Natural killer cell (primary cell): ENCODE data around the gene GRAMD4. TPM values are rescaled to one million over a fixed set of nuclear protein-coding genes. Genes with fewer than 3 reads are reported as not detected.

Source experiments
- ATAC-seq, 3 donors: fragments of 150-1000 bp in 2 of 3; fragments of 200-7000 bp in 1 of 3; cut with Tn5 transposase; 1 replicate in 1 of 3; 2 replicates in 2 of 3; pipeline ENCODE4 v1.10.0; 2021; ENCODE audit warnings: mild to moderate bottlenecking in 2 of 3, moderate library complexity in 2 of 3
- DNase-seq, 2 donors: peaks; one replicate each; pipeline versions ENCODE4 v3.0.0 to v3.0.0-alpha.2; 2013 to 2021; ENCODE audit warnings: mixed read lengths in 1 of 2
- H3K27ac ChIP-seq: one replicate; pipeline ENCODE4 v1.5.1; 2013; ENCODE audit warnings: mild to moderate bottlenecking, low read length
- H3K27me3 ChIP-seq: one replicate; pipeline ENCODE4 v1.6.1; 2013; ENCODE audit warnings: low read length; ENCODE audit not compliant: control insufficient read depth, insufficient read depth
- H3K36me3 ChIP-seq: one replicate; pipeline ENCODE4 v1.6.1; 2013; ENCODE audit warnings: low read length; ENCODE audit not compliant: control insufficient read depth, insufficient read depth
- H3K4me1 ChIP-seq: one replicate; pipeline ENCODE4 v1.6.1; 2013; ENCODE audit warnings: low read length; ENCODE audit not compliant: control insufficient read depth, insufficient read depth
- H3K4me3 ChIP-seq: one replicate; pipeline ENCODE4 v1.5.1; 2013; ENCODE audit warnings: low read length
- H3K9me3 ChIP-seq: one replicate; pipeline ENCODE4 v1.6.1; 2013; ENCODE audit warnings: low read length; ENCODE audit not compliant: control insufficient read depth, insufficient read depth
- H3K27ac Mint-ChIP-seq, 2 donors: one replicate each; pipeline ENCODE4 v1.8.0; 2022; ENCODE audit warnings: mild to moderate bottlenecking in 2 of 2, mixed read lengths in 2 of 2, moderate library complexity in 1 of 2
- H3K27me3 Mint-ChIP-seq, 2 donors: one replicate each; pipeline ENCODE4 v1.8.0; 2022; ENCODE audit warnings: low read depth in 2 of 2, mixed read lengths in 2 of 2
- H3K36me3 Mint-ChIP-seq: one replicate; pipeline ENCODE4 v1.8.0; 2022; ENCODE audit warnings: mixed read lengths
- H3K4me1 Mint-ChIP-seq, 2 donors: one replicate each; pipeline ENCODE4 v1.8.0; 2022; ENCODE audit warnings: mixed read lengths in 2 of 2
- H3K4me3 Mint-ChIP-seq: one replicate; pipeline ENCODE4 v1.8.0; 2022; ENCODE audit warnings: mild to moderate bottlenecking, moderate library complexity, mixed read lengths
- H3K9me3 Mint-ChIP-seq, 2 donors: one replicate each; pipeline ENCODE4 v1.8.0; 2022; ENCODE audit warnings: mixed read lengths in 2 of 2
- WGBS: methylation state at CpG from one replicate; pipeline ENCODE4 v1.1.7; 2013; ENCODE audit warnings: missing lambda C conversion rate; ENCODE audit not compliant: insufficient coverage; 5-methylcytosine and 5-hydroxymethylcytosine counted together
- intact Hi-C: fragments of 100-400 bp; cut with micrococcal nuclease; formaldehyde crosslinking; loops from one replicate; pipeline ENCODE4 v1.14.2; 2022
- total RNA-seq, 4 donors: library from RNA; stranded (reverse); fragments of 120-200 nt in 1 of 4; gene quantifications; one replicate each; pipeline versions ENCODE4 v1.2.3 to v1.2.4, GENCODE V29; 2013 to 2022
- TF ChIP-seq, protein P1 (sequence below): fragments of 200-600 bp; IDR thresholded peaks from one replicate; pipeline ENCODE4 v1.8.0; 2022; ENCODE audit warnings: antibody characterized with exemption

Gene GRAMD4
- total RNA-seq, 3 donors from 2014 or later (not counting 1 experiment from before 2014, with no cell fraction given): 30.0 to 78.5 (median 41.6) TPM

DNA sequence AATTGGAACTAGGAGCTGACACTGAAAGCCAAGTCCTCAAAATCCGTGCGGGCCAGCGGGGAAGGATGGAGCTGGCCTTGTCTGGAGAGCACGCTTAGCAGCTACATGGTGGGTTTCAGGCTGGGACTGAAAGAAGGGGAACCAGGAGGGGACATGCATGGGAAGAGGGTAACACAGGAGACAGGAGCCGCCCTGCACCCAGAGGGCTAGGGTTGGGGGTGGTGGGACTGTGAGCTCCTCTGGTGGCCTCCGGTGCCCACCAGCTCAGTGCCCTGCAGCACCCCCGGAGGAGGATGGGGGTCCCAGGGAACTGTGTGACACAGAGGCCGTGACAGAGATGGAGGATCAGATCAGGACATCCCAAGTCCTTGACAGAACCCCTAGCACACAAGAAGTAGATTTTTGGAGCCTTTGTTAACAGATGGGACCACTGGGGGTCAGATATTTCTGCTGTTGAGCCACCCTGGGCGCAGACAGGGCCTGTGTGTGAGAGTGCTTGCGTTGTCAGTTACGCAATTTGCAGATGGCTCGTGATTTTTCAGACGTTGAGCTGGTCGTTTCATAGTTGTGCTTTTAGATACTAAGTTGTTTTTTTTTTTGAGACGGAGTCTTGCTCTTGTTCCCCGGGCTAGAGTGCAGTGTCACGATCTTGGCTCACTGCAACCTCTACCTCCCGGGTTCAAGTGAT is 21.3 kb upstream of the GRAMD4 start:
- no peak for DNase-seq
- Histone ChIP-seq H3K27ac (no peak overlapping the region), H3K36me3 (no peaks in the 10 kb centered on the region), H3K9me3 (no peaks in the 10 kb centered on the region), H3K27me3 (no peaks in the 10 kb centered on the region), H3K4me3 (no peak overlapping the region), H3K4me1 (peaks cover 21% of the 10 kb centered on the region)
- H3K36me3 Mint-ChIP-seq: no peaks in the 10 kb centered on the region
- no peak overlapping the region for H3K27ac Mint-ChIP-seq
- TF ChIP-seq, protein P1, sequence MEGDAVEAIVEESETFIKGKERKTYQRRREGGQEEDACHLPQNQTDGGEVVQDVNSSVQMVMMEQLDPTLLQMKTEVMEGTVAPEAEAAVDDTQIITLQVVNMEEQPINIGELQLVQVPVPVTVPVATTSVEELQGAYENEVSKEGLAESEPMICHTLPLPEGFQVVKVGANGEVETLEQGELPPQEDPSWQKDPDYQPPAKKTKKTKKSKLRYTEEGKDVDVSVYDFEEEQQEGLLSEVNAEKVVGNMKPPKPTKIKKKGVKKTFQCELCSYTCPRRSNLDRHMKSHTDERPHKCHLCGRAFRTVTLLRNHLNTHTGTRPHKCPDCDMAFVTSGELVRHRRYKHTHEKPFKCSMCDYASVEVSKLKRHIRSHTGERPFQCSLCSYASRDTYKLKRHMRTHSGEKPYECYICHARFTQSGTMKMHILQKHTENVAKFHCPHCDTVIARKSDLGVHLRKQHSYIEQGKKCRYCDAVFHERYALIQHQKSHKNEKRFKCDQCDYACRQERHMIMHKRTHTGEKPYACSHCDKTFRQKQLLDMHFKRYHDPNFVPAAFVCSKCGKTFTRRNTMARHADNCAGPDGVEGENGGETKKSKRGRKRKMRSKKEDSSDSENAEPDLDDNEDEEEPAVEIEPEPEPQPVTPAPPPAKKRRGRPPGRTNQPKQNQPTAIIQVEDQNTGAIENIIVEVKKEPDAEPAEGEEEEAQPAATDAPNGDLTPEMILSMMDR: no peak
- 79% methylated on average over 18 of the region's 18 CpGs for WGBS
- H3K9me3 Mint-ChIP-seq: no peaks in the 10 kb centered on the region
- ATAC-seq: no peak
- no peak overlapping the region for H3K4me3 Mint-ChIP-seq
- H3K27me3 Mint-ChIP-seq: no peaks in the 10 kb centered on the region
- intact Hi-C loops: no loop called here
- H3K4me1 Mint-ChIP-seq: peaks cover 3 to 24% of the 10 kb centered on the region in 2 donors

DNA sequence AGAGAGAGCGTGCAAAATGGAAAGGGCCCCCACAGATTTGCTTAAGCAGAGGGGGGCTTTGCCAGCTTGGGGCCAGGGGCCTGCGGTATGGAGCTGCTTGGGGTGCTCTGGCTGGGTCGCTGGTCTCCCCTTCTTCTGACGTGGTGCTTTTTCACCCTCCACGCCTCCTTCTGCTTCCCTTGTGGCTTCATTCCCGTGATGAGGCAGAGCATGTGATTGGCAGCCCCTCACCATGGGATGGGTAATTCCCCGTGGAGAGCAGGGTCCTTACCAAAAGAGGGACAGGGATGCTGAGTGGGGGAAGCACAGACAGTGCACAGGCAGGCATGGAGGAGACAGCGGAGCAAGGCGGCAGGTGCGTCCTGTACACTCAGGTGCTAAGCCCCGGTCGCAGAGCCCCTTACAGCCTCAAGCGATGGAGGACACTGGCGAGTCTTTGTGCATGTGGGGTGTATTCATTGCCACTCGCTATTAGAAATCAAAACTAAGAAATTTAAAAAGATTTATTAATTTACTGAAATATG is 19.9 kb upstream of the GRAMD4 start:
- ATAC-seq (no peak), DNase-seq (no peak)
- peaks cover 23% of the 10 kb centered on the region for H3K4me1 ChIP-seq

DNA sequence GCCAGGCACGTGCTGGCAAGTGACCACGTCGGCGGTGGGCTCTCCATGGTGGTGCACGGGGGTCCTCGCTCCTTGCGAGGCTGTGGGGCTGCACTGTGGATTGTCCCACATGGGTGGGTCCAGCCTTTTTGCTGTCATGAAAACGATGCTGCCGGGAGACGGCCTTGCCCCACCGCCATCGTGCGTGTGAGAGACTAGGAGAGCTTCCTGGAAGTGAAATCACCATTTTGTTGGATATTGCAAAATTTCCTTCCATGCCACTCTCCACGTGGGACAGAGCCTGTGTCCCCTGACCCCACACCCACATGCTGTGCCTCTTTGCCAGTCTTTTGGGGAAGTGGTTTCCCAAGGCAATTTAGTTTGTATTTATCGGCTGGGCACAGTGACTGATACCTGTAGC is 18.2 kb upstream of the GRAMD4 start:
- Histone ChIP-seq H3K27me3 (no peaks in the 10 kb centered on the region), H3K9me3 (no peaks in the 10 kb centered on the region), H3K36me3 (no peaks in the 10 kb centered on the region), H3K4me1 (peaks cover 23% of the 10 kb centered on the region), H3K27ac (no peak overlapping the region), H3K4me3 (no peak overlapping the region)
- no peak for DNase-seq
- Mint-ChIP-seq H3K4me1 (peaks cover 10 to 30% of the 10 kb centered on the region in 2 donors), H3K36me3 (no peaks in the 10 kb centered on the region), H3K27me3 (no peaks in the 10 kb centered on the region), H3K27ac (no peak overlapping the region), H3K9me3 (no peaks in the 10 kb centered on the region), H3K4me3 (no peak overlapping the region)
- TF ChIP-seq, protein P1: no peak
- intact Hi-C loops: no loop called here
- no peak for ATAC-seq
- WGBS: 88% methylated on average over 15 of the region's 15 CpGs

More for the DNA sequence above, 19.9 kb upstream of the GRAMD4 start:
- Mint-ChIP-seq H3K4me3 (no peak overlapping the region), H3K4me1 (peaks cover 10 to 30% of the 10 kb centered on the region in 2 donors), H3K36me3 (no peaks in the 10 kb centered on the region), H3K9me3 (no peaks in the 10 kb centered on the region), H3K27ac (no peak overlapping the region), H3K27me3 (no peaks in the 10 kb centered on the region)
- Histone ChIP-seq H3K4me3 (no peak overlapping the region), H3K9me3 (no peaks in the 10 kb centered on the region), H3K27me3 (no peaks in the 10 kb centered on the region), H3K36me3 (no peaks in the 10 kb centered on the region), H3K27ac (no peak overlapping the region)
- TF ChIP-seq, protein P1: no peak
- 46% methylated on average over 13 of the region's 15 CpGs for WGBS
- intact Hi-C loops: no loop called here
